GM19239 (cell line): ENCODE results near the gene FBXO10.
"Not testable (repeated sequence)": the region's sequence is repeated elsewhere in the genome, so short reads cannot be mapped to it uniquely, and the experiment has no call there.

ENCODE experiments used
- DNase-seq: peaks from one replicate; pipeline ENCODE4 v3.0.0; 2011; ENCODE audit warnings: low spot score; ENCODE audit not compliant: insufficient read length
- FAIRE-seq: peaks from 2 replicates; lab custom pipeline; 2011; peaks lifted over from hg19 to GRCh38; lab: Jason Lieb, UNC

FBXO10 gene

DNA sequence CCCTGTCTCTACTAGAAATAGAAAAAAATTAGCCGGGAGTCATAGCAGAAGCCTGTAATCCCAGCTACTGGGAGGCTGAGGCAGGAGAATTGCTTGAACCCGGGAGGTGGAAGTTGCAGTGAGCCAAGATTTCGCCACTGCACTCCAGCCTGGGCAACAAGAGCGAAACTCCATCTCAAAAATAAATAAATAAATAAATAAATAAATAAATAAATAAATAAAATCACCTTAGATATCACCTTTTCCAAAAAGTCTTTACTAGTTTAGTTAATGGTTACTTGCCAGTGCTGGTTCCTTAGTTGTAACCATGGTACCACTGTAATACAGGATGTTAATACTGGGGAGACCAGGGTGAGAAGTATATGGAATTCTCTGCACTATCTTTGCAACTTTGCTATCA is 25.9 kb upstream of the FBXO10 start:
- not testable (repeated sequence) for DNase-seq, FAIRE-seq

DNA sequence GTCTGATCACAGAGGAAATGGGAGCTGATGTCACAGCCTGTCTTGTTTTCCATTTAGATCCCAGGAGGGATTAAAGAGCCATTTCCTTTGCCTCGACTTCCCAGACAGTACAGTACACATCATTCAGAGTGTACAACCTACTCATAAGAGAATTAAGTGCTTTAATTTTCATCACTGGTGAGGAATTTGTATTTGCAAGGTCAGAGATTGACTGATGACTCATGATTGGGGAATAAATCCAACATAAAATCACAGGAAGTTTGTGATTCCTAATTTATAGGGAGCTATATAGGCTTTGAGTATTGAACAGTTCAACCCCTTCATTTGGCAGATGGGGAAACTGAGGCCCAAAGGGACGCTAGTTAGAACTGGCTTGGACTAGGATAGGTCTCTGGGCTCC is 20.3 kb upstream of the FBXO10 start:
- FAIRE-seq (no peak), DNase-seq (no peak)

DNA sequence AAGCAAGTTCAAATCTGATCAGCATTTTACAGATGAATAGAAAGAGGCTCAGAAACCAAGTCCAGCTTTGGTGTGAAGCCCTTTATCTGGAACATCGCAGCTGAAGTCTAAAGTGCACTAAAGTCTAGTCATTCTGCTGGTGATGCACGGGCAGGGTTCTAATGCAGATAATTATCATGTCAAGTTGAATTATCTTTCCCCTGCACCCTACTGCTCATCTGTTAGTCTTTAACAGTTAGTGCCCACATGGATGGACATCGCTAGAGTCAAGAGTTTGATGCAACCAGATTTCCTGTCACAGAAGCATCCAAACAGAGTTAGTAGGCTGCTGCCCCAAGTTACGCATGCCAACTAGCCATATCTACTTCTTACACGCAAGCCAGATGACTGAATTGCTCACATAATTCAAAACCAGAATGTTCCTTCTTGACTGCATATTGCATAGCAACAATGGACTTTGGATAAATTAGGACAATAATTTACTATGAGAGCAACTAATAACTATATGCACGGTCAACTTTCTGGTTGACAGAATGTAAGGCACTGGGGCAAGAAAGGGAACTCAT is 17.8 kb upstream of the FBXO10 start:
- DNase-seq = no peak
- no peak for FAIRE-seq

GRCh38 chr9:37592108-37592951 is 16.1 kb upstream of the FBXO10 start, which contains the start of gene TOMM5:
TOMM5 (minus strand) TSS chr9:37592597; CDS start chr9:37592532, 65 bp downstream.
- peak; percentile 96 for FAIRE-seq
- DNase-seq = peak; percentile 75

GRCh38 chr9:37587521-37587920 is 11.3 kb upstream of the FBXO10 start:
- DNase-seq = no peak
- no peak for FAIRE-seq

- peak; percentile 11 for FAIRE-seq
- DNase-seq = no peak
Observed at GRCh38 chr9:37583522-37584121, 7.4 kb upstream of the FBXO10 start.

- peak; percentile 91 for FAIRE-seq
- DNase-seq = no peak
Observed at GRCh38 chr9:37582548-37583157, 6.5 kb upstream of the FBXO10 start.

- peak; percentile 35 for FAIRE-seq
- no peak for DNase-seq
Observed at GRCh38 chr9:37575511-37575914, 667 bp downstream of the FBXO10 start.

- DNase-seq = no peak
- no peak for FAIRE-seq
Observed at GRCh38 chr9:37575001-37575400, 1.2 kb downstream of the FBXO10 start.

GRCh38 chr9:37574241-37574721 is 1.9 kb downstream of the FBXO10 start:
- DNase-seq = no peak

GRCh38 chr9:37571282-37571681 is 4.9 kb downstream of the FBXO10 start:
- FAIRE-seq = no peak
- DNase-seq = no peak

More at GRCh38 chr9:37574241-37574721, 1.9 kb downstream of the FBXO10 start:
- FAIRE-seq = no peak

DNA sequence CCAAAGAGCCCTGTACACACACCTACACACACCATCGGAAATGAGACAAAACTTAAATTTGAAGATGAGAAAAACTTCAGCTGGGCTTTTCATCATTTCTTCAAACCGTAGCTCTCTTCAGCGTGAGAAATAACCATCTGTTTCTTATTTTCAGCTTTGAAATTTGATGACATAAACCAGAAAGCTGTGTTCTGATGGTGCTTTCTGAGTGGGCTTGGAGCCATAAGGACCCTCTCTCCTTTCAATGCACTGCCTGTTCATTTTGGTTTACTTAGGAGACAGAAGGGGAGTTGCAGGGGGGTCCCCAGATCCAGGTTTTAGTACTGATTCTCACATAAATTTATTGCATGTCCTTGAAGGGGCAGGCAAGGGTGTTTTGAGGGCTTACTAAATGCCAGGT is 9.5 kb downstream of the FBXO10 start:
- DNase-seq (no peak), FAIRE-seq (peak; percentile 74)

- DNase-seq = peak; percentile 50
- FAIRE-seq = peak; percentile 100
Observed at GRCh38 chr9:37565661-37566618, 10.2 kb downstream of the FBXO10 start.

GRCh38 chr9:37564916-37565315 is 11.3 kb downstream of the FBXO10 start:
- DNase-seq (no peak), FAIRE-seq (no peak)

DNA sequence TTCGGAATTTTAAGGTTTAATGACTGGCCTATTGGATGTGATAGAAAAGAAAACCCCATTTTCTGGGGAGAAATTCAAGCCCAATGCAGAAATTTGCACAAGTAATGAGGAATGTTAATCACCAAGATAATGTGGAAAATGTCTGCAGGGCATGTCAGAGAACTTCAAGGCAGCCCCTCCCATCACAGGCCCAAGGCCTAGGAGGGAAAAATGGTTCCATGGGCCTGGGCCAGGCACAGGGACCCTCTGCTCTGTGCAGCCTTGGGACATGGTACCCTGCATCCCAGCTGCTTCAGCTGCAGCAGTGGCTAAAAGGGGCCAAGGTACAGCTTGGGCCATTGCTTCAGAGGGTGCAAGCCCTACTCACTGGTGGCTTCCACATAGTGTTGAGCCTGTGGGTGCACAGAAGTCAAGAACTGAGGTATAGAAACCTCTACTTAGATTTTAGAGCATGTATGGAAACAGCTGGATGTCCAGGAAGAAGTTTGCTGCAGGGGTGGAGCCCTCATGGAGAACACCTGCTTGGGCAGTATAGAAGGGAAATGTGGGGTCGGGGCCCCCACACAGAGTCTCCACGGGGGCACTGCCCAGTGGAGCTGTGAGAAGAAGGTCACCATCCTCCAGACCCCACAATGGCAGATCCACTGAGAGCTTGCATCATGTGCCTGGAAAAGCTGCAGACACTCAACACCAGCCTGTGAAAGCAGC is 12.2 kb downstream of the FBXO10 start:
- DNase-seq (no peak), FAIRE-seq (no peak)

GRCh38 chr9:37562826-37563225 is 13.4 kb downstream of the FBXO10 start:
- DNase-seq (no peak), FAIRE-seq (no peak)

DNA sequence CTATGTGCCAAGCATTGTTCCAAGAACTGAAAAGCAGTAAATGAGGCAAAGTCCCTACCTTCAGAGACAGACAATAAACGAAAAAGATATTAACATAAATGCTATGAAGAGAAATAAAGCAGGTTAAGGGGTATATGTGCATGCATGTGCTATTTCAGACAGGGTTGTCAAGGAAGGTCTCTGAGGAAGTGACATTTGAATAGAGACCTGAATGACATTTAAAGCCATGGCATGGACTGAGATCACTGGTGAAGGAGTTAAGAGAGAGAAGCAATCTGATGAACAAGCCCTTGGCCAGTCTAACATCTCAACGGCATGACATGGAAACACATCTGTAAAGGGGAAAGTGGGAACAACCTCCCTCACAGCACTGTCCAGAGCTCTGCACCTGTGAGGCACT is 14.5 kb downstream of the FBXO10 start:
- FAIRE-seq = no peak

GRCh38 chr9:37559855-37560592 is 16.2 kb downstream of the FBXO10 start:
- FAIRE-seq = no peak
- no peak for DNase-seq

More for the DNA sequence above, 14.5 kb downstream of the FBXO10 start:
- DNase-seq = no peak
